DMS 273 (cell line): ENCODE data around the gene KCNK1.

Experiments
- DNase-seq: peaks from one replicate; lab custom pipeline; 2025; ENCODE audit not compliant: unreplicated experiment; lab: John Stamatoyannopoulos, UW

KCNK1 gene

DNA sequence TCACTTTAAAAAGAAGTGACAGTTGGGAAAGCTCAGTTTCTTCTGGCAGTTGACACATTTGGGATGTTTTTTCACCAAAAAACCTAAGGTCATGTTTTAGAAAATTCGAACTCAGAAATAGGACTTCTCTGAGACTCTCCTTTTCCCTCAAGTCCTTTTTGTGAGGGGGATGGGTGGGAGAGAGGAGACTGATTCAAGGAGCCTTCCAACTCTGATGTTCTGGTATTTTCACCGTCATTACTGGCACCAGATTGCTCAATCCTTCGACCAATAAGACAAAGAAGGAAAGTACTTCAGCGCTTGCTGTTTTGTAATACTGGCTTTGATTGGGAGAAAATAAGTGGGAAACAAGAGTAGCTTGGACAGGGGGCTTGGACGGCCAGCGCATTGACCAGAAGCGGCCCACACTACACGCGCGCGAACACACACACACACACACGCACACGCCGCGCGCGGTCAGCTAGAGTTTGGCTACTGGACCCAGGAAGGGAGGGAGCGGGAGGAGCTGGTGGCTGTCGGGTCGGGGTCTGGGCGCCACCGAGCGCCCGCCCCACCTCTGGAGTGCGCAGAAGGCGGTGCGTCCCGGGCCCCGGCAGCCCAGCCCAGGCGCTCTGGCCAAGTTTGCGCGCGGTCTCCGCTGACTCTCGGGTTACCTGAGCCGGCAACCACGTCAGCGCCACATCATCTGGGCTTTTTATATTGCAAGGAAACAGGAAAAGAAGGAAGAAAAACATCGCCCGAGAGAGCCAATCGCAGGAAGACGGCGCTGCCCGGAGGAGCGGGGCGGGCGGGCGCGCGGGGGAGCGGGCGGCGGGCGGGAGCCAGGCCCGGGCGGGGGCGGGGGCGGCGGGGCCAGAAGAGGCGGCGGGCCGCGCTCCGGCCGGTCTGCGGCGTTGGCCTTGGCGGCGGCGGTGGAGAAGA lies at the start of gene KCNK1:
TSS of gene KCNK1 (plus strand) at position 855 of the 921 bp plus-strand sequence. CDS start at position 921, 66 bp downstream.
- DNase-seq: peak; percentile 85

DNA sequence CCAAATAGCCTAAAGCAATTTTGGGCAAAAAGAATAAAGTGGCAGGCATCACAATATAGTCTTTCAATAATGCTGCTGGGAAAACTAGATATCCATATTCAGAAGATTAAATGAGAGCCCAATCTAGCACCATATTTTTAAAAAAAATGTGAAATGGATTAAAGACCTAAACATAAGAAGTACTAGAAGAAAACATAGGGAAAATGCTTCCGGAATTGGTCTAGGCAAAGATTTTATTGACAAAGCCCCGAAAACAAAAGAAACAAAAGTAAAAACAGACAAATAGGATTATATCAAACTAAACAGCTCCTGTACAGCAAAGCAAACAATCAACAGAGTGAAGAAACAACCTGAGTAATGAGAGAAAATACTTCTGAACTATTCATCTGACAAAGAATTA lies 48.6 kb upstream of the KCNK1 start:
- no peak for DNase-seq

DNA sequence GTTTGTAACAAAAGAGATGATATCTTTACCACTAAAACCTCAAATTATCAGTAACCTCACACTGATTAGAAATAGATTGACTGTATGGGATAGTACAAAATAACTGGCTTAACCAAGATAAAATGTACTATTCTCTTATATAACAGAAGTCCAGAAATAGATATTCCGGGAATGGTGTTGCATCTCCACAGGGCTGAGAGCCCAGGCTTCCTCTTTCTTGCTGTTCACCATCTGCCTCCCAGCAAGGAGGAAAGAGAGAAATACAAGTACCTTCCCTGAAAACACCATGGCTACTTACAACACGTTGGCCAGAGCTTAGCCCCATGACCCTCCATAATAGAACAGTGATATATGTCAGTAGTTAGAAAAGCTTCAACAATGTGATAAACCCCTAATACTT lies 47.0 kb upstream of the KCNK1 start:
- DNase-seq: no peak

DNA sequence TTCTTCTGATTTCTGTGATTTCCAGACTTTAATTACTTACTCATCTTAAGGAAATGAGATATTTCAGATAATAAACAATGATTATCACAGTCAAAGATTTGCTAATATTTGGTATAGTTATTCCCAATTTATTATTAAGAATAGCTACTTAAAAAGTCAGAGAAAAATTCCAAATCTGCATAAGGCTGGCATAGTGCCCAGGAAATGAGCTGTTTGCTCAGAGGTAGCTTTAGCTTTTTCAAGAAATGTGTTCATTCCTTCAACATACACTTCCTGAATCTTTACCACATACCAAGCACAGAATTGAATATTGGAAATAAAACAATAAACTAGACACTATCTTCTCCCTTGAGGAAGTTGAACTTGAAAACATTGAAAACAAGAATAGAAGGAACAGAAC lies 44.3 kb upstream of the KCNK1 start:
- DNase-seq: no peak

DNA sequence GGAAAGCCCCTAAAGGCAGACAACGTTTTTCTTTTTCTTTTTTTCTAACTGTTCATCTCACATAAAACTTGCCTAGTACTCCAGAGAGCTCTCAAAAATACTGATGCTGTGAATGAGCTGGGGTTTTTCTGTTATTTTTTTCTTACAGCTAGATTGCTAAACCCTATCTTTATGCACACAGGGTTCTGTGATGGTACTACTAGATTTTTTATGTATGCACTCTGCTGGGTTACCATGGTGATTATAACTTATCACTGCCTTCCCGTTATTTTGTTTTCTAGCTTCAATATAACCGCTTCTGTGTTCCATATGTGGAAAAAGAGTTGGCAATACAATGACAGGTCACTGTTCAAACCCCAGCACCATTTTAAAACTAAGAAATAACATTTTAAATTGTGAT lies 43.7 kb upstream of the KCNK1 start:
- DNase-seq: no peak

DNA sequence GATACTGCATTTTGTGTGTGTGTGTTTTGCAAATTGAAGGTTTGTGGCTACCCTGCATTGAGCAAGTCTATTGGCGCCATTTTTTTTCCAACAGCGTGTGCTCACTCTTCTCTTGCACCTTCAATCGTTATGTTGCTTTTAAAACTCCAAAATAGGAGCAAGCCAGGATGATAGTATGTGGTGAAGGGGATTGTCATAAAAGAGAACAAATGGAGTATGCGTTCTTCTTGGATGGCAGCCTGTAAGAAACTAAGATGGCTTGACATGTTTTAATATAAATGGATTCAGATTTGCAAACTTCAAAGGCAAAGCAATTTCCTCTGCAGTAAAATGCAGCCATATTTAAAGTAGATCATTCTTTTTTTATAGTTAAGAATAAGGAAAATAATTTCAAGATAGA lies 43.2 kb upstream of the KCNK1 start:
- DNase-seq: no peak

DNA sequence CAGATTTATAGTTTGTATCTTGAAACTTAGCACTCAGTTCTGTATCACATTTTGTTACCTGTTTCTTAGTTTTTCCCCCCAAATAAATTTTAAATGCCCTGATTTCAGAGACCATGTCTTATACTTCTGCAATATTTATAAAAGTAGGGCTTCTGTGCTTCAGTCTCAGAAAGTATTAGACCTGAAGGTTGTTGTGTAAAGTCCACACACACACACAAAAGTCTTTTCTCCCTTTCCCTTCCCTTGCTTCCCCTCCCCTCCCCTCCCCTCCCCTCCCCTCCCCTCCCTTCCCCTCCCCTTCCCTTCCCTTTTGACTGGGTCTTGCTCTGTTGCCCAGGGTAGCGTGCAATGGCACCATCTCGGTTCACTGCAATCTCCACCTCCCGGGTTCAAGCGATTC lies 41.0 kb upstream of the KCNK1 start:
- no peak for DNase-seq

DNA sequence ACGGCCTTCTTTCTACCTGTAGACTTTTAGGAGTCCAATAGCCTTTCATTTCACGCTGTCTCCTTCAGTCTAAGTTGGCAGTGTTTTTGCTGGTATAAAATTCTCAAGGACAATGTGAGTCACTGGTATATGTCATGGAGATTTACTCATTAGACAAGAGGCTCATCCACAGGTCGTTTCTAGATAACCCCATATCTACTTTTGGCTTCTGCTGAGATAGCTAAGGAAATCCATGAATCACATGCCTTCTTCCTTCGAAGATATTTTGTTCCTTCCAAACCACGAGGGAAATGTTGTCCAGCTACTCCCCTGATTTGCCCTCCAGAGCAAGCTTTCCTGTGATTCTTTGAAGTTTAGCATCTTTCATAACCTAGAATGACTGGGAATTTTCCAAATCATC lies 38.5 kb upstream of the KCNK1 start:
- no peak for DNase-seq

DNA sequence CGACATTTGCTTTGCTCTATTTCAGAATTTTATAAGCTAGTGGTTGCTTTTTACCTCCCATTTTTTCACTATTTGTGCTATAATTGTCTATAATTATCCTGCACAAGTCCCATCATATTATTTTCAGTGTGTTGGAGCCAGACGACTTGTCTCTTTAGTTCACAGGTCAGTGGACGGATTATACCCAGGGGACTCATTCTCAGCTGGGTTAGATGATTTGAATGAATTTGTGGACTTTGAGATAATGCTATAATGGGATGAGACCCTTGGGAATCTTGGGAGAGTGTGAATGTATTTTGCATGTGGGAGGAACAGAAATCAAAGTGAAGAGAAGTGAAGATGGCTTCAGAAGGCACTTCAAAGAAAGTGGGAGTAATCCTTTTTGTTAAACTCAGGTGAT lies 31.5 kb upstream of the KCNK1 start:
- DNase-seq: no peak

DNA sequence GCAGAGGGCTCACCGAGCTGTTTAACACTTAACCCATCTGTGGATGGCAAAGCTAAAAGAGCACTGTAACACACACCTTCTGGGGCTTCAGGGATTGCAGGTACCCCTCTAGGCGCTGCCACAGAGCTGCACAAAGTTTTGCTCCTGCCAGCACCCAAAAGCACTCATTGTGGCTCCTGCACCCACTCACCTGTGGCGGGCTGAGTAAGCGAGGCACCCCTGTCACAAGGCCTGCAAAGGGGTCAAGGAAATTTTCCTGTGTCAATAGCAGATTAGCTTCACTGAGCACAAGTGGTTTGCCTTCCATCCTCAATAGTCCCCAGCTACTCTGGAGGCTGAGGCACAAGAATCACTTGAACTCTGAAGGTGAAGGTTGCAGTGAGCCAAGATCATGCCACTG lies 29.5 kb upstream of the KCNK1 start:
- DNase-seq: no peak

DNA sequence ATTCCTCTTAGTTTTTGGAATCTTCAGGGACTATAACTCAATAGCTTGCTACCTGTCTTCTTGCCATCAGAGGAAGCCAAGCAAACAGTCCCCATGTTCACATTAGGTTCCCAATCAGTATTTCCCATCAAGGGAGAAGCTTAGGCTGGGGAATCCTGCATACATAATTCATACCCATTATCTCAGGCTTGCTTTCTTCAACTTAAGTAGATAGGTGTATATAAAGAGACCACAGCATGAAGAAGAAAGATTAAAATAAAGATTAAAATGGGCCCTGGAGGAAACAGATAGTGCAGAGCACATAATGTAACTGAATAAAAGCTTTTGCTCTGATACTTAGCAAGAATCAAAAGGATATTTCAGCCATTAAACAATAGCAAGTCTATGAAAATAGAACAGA lies 29.0 kb upstream of the KCNK1 start:
- DNase-seq: no peak

DNA sequence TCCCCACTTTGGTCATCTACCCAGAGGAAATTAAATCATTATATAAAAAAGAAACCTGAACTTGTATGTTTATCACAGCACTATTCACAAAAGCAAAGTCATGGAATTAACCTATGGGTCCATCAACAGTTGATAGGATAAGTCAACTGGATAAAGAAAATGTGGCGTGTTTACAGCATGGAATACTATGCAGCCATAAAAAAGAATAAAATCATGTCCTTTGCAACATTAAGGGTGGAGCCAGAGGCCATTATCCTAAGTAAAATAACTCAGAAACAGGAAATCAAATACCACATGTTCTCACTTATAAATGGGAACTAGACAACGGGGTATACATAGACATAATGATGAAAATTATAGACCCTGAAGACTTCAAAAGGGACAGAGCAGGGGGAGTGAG lies 27.6 kb upstream of the KCNK1 start:
- DNase-seq: no peak

DNA sequence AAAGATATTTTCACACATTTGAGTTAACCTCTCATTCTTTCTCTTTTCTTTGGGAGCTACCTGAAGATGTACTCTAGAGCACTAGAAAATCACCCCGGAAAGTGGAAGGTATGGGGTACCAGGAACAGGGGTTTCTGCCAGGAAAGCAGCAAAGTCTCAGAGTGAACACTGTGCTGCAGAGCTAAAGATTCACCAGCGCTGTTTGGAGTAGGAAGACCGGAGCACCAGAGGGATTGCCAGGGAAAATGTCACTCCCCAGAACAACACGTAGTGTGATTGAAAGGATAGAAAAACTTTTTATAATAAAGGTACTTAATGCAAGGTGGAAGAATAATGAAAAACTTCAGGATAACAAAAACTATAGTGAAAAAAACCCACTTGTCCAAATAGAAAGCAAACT lies 26.7 kb upstream of the KCNK1 start:
- DNase-seq: no peak

DNA sequence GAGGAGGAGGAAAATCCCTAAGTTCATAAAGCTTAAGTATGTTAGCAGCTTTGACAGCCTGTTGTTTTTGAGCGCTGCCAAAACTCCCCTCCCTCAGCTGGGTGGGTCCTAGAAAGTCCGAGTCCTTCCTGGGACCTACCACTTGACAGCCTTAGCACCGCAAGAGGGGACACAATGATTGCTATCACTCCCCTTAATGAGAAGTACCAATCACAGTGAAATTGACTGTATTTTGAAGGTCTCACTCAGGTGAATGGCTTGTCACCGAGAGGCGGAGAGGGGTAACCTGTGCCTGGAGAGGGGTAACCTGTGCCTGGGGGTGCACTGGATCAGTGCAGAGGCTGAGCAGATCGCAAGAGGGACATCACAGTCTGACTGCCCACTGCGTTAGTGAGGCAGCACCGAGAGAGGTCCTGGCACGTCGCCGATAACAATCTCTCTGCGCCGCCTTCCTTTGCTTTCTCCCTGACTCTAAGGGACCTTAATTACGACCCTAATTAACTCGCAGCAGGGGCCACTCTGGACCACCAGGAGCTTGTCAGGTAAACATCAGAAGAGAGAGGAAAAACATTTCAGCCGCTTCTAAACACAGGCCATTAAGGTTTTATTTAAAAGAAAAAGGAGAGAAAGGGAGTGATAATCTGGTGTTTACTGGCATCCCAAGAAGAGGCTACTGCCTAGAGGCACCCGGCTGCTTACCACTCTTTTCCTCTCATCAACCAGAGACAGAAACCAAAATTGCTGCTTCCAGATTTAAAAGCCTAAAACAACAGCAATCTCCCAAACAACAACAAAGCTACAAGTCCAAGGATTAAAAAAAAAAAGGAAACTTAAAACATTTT lies 25.7 kb upstream of the KCNK1 start:
- no peak for DNase-seq

DNA sequence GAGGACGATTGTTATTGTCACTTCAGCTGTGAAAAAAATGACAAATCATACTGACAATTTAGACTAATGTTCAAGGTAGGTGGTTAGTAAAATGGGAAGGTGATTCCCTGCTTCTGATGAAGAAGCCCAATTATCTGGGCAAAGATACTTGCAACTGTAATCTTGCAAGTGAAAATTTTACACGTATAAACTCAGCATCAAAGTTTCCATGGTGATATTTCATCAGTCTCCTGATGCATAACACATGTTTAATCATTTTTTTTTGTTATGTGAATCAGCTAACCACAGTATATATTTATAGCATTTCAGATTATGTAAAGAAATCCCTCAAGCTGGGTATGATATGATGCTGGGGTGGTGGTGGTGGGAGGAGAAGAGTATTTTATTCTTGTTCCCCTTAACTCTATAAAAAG lies 16.4 kb upstream of the KCNK1 start:
- no peak for DNase-seq

DNA sequence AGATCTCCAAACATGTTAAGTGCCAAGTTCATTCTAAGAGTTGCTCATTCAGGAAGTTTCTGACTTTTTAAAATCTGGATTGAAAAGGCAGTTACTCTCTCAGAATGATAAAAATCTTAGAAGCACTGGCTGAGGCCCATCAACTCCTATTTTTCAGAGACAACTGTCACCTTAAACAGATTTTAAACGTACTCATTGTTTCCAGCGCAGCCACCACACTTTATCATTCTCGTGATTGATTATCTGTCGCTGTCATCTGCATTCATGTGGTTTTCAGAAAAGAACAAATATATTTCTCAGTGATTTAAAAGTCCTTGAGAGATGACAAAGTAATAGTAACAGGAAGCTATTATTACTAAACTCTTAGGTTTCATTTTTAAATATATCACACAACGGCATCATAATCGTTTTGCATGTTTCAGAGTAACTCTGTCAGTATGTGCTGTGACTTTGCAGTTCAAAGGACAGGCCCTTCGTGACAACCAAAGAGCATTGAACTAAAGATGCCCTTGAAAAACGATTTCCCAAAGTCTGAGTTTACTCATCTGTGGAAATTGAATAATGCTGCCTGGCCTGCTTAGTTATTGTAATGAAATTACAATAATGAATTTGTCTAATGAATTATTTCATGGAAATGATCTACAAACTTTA lies 14.9 kb upstream of the KCNK1 start:
- no peak for DNase-seq

DNA sequence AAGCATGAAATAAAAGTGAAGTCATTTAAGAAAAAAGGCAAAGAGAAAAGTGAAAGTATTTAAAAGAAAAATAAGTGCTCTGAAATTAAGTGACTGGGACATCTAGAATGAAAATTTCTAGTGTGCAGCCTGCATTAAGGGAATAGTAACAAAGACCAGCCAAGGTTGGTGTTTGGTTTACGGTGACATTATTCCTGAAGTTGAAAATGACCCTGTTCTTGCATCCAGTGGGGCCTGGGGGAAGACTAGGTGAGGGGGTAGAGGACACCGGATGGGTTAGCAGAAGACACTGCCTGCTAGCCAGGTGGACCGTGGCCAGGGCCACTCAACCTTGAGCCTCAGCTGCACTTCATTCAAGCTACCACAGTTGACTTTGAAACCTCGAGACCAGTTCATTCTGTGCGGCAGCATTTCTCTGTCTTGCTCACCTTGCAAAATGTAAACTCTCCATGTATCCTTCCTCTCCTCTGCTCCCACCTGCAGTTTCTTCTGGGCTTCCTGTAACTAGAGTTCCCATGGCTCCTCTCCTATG lies 14.3 kb upstream of the KCNK1 start:
- no peak for DNase-seq

DNA sequence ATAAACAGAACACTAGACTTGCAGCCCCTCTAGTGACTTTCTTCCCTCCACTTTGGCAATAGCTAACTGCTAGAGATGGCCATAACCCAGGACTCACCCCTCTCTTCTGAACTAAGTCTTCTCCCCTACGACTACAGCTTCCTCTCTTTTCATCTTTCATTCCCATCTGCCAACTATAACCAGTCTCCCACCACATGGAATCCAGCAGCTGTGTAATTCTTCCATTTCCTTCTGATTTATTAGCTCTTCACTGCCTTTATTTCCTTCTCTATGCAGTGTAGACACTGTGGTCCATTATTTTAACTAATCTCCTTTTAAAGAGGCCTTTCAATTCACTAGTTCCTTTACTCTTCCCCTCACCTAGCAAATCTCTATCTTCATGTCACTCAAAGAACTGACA lies 13.4 kb upstream of the KCNK1 start:
- DNase-seq: no peak

DNA sequence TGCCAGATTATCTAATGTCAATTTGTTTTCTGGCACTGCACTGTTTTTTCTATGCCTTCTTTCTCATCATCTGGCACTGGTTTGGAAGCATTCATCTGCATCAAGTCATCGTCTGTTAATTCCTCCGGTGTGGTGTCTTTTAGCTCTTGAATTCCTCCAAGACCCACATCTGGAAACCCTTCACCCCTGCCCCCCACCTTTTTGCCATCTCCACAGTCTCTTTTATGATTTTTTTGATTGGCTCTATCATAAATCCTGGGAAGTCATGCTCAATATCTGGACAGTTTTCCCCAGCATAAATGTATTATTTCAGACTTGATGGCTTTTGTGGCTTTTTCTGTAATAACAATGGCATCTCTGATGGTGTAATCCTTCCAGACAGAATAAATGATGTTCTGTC lies 10.4 kb upstream of the KCNK1 start:
- no peak for DNase-seq

DNA sequence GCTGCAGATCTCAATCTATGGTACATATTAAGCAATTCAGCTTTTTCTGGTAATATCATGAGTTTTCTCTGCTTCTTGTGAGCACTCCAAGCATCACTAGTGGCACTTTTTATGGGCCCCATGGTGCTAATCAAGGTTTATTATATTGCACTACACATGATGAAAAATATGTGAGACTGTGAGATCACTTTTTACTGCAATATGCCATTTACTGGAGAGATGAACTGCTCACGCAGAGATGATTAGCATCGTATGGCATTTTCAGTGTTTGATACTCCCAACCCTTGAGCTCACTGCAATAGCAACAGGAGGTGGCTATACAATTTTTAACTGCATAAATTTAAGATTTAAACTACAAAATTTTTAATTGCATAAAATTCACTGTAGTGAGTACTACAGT lies 8.7 kb upstream of the KCNK1 start:
- no peak for DNase-seq

DNA sequence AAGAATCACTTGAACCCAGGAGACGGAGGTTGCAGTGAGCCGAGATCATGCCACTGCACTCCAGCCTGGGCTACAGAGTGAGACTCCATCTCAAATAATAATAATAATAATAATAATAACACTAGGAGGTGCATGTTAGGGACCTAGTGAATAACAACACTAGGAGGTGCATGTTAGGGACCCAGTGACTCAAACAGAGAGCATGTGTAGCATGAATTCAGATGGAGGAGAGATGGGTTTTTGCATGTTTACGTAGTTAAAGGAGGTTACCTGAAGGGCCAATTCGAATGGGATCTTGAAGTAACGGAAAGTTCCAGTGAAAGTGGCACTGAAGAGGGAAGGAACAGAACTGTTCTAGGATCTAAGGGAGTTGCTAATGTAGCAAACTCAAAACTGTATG lies 7.1 kb upstream of the KCNK1 start:
- no peak for DNase-seq
